ENCODE measurements around the gene CLSTN1.
"Not testable (repeated sequence)": the region's sequence is repeated elsewhere in the genome, so short reads cannot be mapped to it uniquely, and the experiment has no call there.

CLSTN1 gene

DNA sequence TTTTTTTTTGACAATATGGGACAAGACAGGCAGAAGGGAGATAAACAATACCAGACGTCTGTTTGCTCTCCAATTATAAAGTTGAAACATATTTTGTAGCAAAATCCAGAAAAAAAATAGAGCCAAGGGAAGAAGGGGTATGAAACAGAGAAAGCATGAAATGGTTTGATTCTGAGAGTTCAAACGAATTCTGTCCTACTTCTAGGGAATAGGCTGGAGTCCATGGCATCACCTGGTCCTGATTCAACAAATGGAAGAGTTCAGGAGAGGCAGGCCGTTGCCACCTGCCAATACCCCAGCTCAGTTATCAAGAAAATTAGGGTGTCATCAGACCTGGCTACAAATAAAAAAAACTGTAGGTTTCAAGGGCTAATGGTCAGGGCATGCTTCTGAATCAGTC lies 71.8 kb downstream of the CLSTN1 start:
- Histone ChIP-seq H3K27me3 (ENCODE audit: insufficient read depth, low read length, poor library complexity) (no peaks in the 10 kb centered on the region), H3K9ac (ENCODE audit: low read depth, low read length) (no peak overlapping the region), H4K20me1 (ENCODE audit: insufficient read depth, low read length) (peaks cover 20% of the 10 kb centered on the region; the same call in 1 of the 2 replicates), H3K27ac (ENCODE audit: low read length) (no peak overlapping the region), H3K4me1 (ENCODE audit: insufficient read depth, low read length) (no peaks in the 10 kb centered on the region), H3K79me2 (ENCODE audit: insufficient read depth, low read length) (peaks cover 23% of the 10 kb centered on the region), H3K4me2 (ENCODE audit: insufficient read depth, low read length) (no peak overlapping the region), H3K4me3 (ENCODE audit: low read depth in 1 of 2, low read length in 2 of 2) (no peak overlapping the region), H2AFZ (ENCODE audit: low read depth, low read length) (no peak overlapping the region), H3K36me3 (ENCODE audit: insufficient read depth, low read length) (peaks cover 80% of the 10 kb centered on the region), H3K9me3 (ENCODE audit: insufficient read depth, low read length, severe bottlenecking) (no peaks in the 10 kb centered on the region)
- DNase-seq (no peak), ATAC-seq (ENCODE audit: insufficient read depth, low read depth) (no peak)
- TF ChIP-seq EZH2 (IDR thresholded peaks at IDR 0.05; ENCODE audit: borderline replicate concordance, low read depth, low read length, severe bottlenecking) (no peak), CTCF (IDR thresholded peaks at IDR 0.05; ENCODE audit: borderline replicate concordance, extremely low read depth, low read length, poor library complexity, severe bottlenecking) (no peak)

DNA sequence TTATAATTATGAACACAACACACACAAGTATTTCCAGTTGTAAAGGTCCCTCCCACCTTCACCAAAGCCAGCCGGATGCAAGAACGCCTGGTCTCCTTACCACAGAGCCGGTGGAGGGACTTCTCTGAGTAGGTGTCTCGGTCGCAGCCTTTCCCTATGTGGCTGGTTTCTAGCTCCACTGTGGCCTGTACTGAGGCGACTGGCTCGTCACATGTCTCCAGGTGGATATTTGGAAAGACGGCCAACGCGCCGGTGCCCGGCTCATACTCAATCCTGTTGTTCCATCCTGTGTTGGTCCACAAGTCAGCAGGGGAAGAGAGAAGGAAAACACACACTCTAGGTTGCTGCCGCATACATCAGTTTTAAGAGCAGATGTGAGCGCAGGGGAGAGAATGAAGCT lies 74.4 kb downstream of the CLSTN1 start:
- H3K36me3 ChIP-seq (ENCODE audit: insufficient read depth, low read length) = peaks cover 93% of the 10 kb centered on the region

GRCh38 chr1:9748391-9748790 lies 75.4 kb downstream of the CLSTN1 start:
- not testable (repeated sequence) for H3K4me2 ChIP-seq (ENCODE audit: insufficient read depth, low read length); H2AFZ ChIP-seq (ENCODE audit: low read depth, low read length); DNase-seq; H3K9ac ChIP-seq (ENCODE audit: low read depth, low read length); H3K4me1 ChIP-seq (ENCODE audit: insufficient read depth, low read length); H3K27ac ChIP-seq (ENCODE audit: low read length); H4K20me1 ChIP-seq (ENCODE audit: insufficient read depth, low read length); H3K27me3 ChIP-seq (ENCODE audit: insufficient read depth, low read length, poor library complexity); H3K79me2 ChIP-seq (ENCODE audit: insufficient read depth, low read length); H3K9me3 ChIP-seq (ENCODE audit: insufficient read depth, low read length, severe bottlenecking); H3K4me3 ChIP-seq (ENCODE audit: low read depth in 1 of 2, low read length in 2 of 2); ATAC-seq (ENCODE audit: insufficient read depth, low read depth)
- H3K36me3 ChIP-seq (ENCODE audit: insufficient read depth, low read length) = peaks cover 94% of the 10 kb centered on the region

More for the DNA sequence above, 74.4 kb downstream of the CLSTN1 start:
- Histone ChIP-seq H3K27ac (ENCODE audit: low read length) (no peak overlapping the region), H3K4me1 (ENCODE audit: insufficient read depth, low read length) (no peaks in the 10 kb centered on the region), H3K27me3 (ENCODE audit: insufficient read depth, low read length, poor library complexity) (no peaks in the 10 kb centered on the region), H3K9ac (ENCODE audit: low read depth, low read length) (no peak overlapping the region), H3K4me2 (ENCODE audit: insufficient read depth, low read length) (no peak overlapping the region), H3K79me2 (ENCODE audit: insufficient read depth, low read length) (peaks cover 1% of the 10 kb centered on the region; the same call in 1 of the 2 replicates), H3K4me3 (ENCODE audit: low read depth in 1 of 2, low read length in 2 of 2) (no peak overlapping the region), H3K9me3 (ENCODE audit: insufficient read depth, low read length, severe bottlenecking) (no peaks in the 10 kb centered on the region), H2AFZ (ENCODE audit: low read depth, low read length) (no peak overlapping the region), H4K20me1 (ENCODE audit: insufficient read depth, low read length) (peaks cover 3% of the 10 kb centered on the region; the same call in 1 of the 2 replicates)
- DNase-seq = no peak
- no peak for TF ChIP-seq EZH2 (IDR thresholded peaks at IDR 0.05; ENCODE audit: borderline replicate concordance, low read depth, low read length, severe bottlenecking)
- TF ChIP-seq CTCF (IDR thresholded peaks at IDR 0.05; ENCODE audit: borderline replicate concordance, extremely low read depth, low read length, poor library complexity, severe bottlenecking) = no peak
- ATAC-seq (ENCODE audit: insufficient read depth, low read depth) = no peak

DNA sequence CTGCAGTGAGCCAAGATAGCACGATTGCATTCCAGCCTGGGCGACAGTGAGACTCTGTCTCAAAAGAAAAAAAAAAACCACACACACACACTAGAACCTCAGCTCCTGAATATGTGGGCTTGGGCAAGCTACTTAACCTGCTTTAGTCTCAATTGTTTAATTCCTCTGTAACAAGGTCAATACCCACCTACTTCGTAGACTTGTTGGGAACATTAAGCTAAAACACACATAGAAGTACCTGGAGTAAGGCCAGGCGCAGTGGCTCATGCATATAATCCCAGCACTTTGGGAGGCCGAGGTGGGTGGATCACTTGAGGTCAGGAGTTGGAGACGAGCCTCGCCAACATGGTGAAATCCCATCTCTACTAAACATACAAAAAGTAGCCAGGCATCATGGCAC lies 77.1 kb downstream of the CLSTN1 start:
- DNase-seq (no peak), ATAC-seq (ENCODE audit: insufficient read depth, low read depth) (no peak)
- Histone ChIP-seq H3K4me2 (ENCODE audit: insufficient read depth, low read length) (no peak overlapping the region), H4K20me1 (ENCODE audit: insufficient read depth, low read length) (no peaks in the 10 kb centered on the region), H3K27me3 (ENCODE audit: insufficient read depth, low read length, poor library complexity) (no peaks in the 10 kb centered on the region), H3K27ac (ENCODE audit: low read length) (no peak overlapping the region), H3K79me2 (ENCODE audit: insufficient read depth, low read length) (no peaks in the 10 kb centered on the region), H3K9me3 (ENCODE audit: insufficient read depth, low read length, severe bottlenecking) (no peaks in the 10 kb centered on the region), H2AFZ (ENCODE audit: low read depth, low read length) (no peak overlapping the region), H3K4me3 (ENCODE audit: low read depth in 1 of 2, low read length in 2 of 2) (no peak overlapping the region), H3K36me3 (ENCODE audit: insufficient read depth, low read length) (peaks cover 95% of the 10 kb centered on the region), H3K4me1 (ENCODE audit: insufficient read depth, low read length) (no peaks in the 10 kb centered on the region), H3K9ac (ENCODE audit: low read depth, low read length) (no peak overlapping the region)
- TF ChIP-seq EZH2 (IDR thresholded peaks at IDR 0.05; ENCODE audit: borderline replicate concordance, low read depth, low read length, severe bottlenecking) = no peak
- no peak for TF ChIP-seq CTCF (IDR thresholded peaks at IDR 0.05; ENCODE audit: borderline replicate concordance, extremely low read depth, low read length, poor library complexity, severe bottlenecking)
